Heart right ventricle (tissue), 16 donors: ENCODE data around the gene SHROOM2. TPM values are rescaled to one million over a fixed set of nuclear protein-coding genes. Genes with fewer than 3 reads are reported as not detected.

Source experiments
- ATAC-seq, 8 donors: fragments of 200-7000 bp; cut with Tn5 transposase; one replicate each; pipeline ENCODE4 v1.9.1; 2020; ENCODE audit warnings: mild to moderate bottlenecking in 8 of 8, moderate library complexity in 8 of 8, moderate number of reproducible peaks in 1 of 8
- DNase-seq, 2 donors: peaks; one replicate each; pipeline ENCODE4 v3.0.0-alpha.2; 2020
- H3K27ac ChIP-seq, 10 donors: fragments of 200-600 bp; sonication (generic) in 2 of 10; one replicate each; pipeline versions ENCODE4 v1.5.0 to v1.8.0; 2020 to 2022; ENCODE audit warnings: mild to moderate bottlenecking in 3 of 10
- H3K27me3 ChIP-seq, 7 donors: fragments of 200-600 bp; one replicate each; pipeline ENCODE4 v1.8.0; 2021 to 2022; ENCODE audit warnings: mild to moderate bottlenecking in 2 of 7
- H3K36me3 ChIP-seq, 9 donors: fragments of 200-600 bp; sonication (generic) in 1 of 9; one replicate each; pipeline versions ENCODE4 v1.5.0 to v1.8.0; 2020 to 2022; ENCODE audit warnings: mild to moderate bottlenecking in 2 of 9
- H3K4me1 ChIP-seq, 9 donors: fragments of 200-600 bp; sonication (generic) in 1 of 9; one replicate each; pipeline versions ENCODE4 v1.5.0 to v1.8.0; 2020 to 2022; ENCODE audit warnings: mild to moderate bottlenecking in 4 of 9
- H3K4me3 ChIP-seq, 10 donors: fragments of 200-600 bp; sonication (generic) in 2 of 10; one replicate each; pipeline versions ENCODE4 v1.5.0 to v1.8.0; 2020 to 2022; ENCODE audit warnings: mild to moderate bottlenecking in 7 of 10, moderate library complexity in 2 of 10
- H3K9me3 ChIP-seq, 11 donors: fragments of 200-600 bp in 10 of 11; sonication (generic) in 2 of 11; one replicate each; pipeline versions ENCODE4 v1.5.0 to v1.8.0; 2013 to 2022; ENCODE audit warnings: mild to moderate bottlenecking in 2 of 11, control low read depth in 1 of 11, moderate library complexity in 1 of 11
- CTCF ChIP-seq, 9 donors: fragments of 200-600 bp; sonication (generic) in 2 of 9; IDR thresholded peaks; one replicate each; pipeline versions ENCODE4 v1.5.0 to v1.8.0; 2021 to 2022; ENCODE audit warnings: antibody characterized with exemption in 9 of 9, mild to moderate bottlenecking in 5 of 9, moderate library complexity in 1 of 9
- WGBS, 2 donors: extraction: QIAGEN DNeasy Blood & Tissue Kit; methylation state at CpG; one replicate each; pipeline ENCODE4 v1.1.7; 2013; ENCODE audit warnings: inconsistent platforms in 1 of 2; 5-methylcytosine and 5-hydroxymethylcytosine counted together
- intact Hi-C, 10 donors: fragments of 100-400 bp; cut with DNase I; formaldehyde crosslinking; loops; one replicate each; pipeline versions ENCODE4 v1.11.1 to v1.14.2; 2022
- polyA plus RNA-seq, 2 donors: library from polyadenylated mRNA; stranded (reverse); fragments of 200-250 nt; gene quantifications; one replicate each; pipeline ENCODE4 v1.2.3, GENCODE V29; 2013
- total RNA-seq, 10 donors: library from RNA; stranded (reverse); fragmentation: NEBNext Ultra II Directional in 3 of 10; extraction: Animal tissue kit (Norgen Biotek cat#: 25700) in 3 of 10; gene quantifications; one replicate each; pipeline versions ENCODE4 v1.2.1 to v1.2.4, GENCODE V29; 2021 to 2023
- donor health status: Arrhythmogenic right ventricular cardiomyopathy.
- donor health status: ischemic (EF 13 %, LVEDD 7.1; RV severe dilation, severe dysfunction).
- donor health status: healthy with polysubstance abuse.
- donor health status: DM: no; HTN: yes; CAD: no.
- donor health status: DM: no; HTN: no; CAD: no.
- donor health status: ischemic (EF 25% LVEDD 6.9; RV normal size, moderate dysfunction).
- donor health status: ischemic (EF 25% LVEDD 5.7; RV mildly dilated, moderate dysfunction).
- donor health status: healthy.
- donor health status: DM: yes; HTN: yes; CAD: no.
- donor health status: Ischemic cardiomyopathy.
- donor health status: ischemic (EF 35%, LVEDD 5.7; RV mildly dilated, moderate dysfunction).
- donor health status: nonischemic (EF 11% LVEDD 7.7; RV severe dilation, severe dysfunction).
- donor health status: DM: yes; HTN: yes; CAD: no.
- donor health status: PGD.
- donor health status: ischemic (EF 29% LVEDD 5.4; RV normal size, mild dysfunction).
- donor health status: nonischemic (EF 23%, LVEDD 6.1; RV moderate dilation, normal function).

SHROOM2 gene
- total and polyA plus RNA-seq, 12 donors, result 0.13 to 1.7 (median 0.44) TPM

- WGBS, 2 donors, result 90 to 92% methylated on average over 5 of the region's 5 CpGs
- no peaks in the 10 kb centered on the region for H3K9me3 ChIP-seq
- H3K36me3 ChIP-seq, result no peaks in the 10 kb centered on the region
- no peak for TF ChIP-seq CTCF (IDR thresholded peaks at IDR 0.05)
- DNase-seq, result no peak
- no peak for ATAC-seq
- no peak overlapping the region for H3K27ac ChIP-seq
- intact Hi-C loops, result no loop called here
- peaks cover 0 to 10% (median 0%) of the 10 kb centered on the region in 7 donors for H3K27me3 ChIP-seq
- H3K4me1 ChIP-seq, result peaks cover 0 to 6% (median 0%) of the 10 kb centered on the region in 9 donors
- no peak overlapping the region for H3K4me3 ChIP-seq
Measured at GRCh38 chrX:9903146-9903545, 116.9 kb downstream of the SHROOM2 start.

- no peak for TF ChIP-seq CTCF (IDR thresholded peaks at IDR 0.05)
Measured at GRCh38 chrX:9905288-9905687, 119.1 kb downstream of the SHROOM2 start.

GRCh38 chrX:9905721-9906120 lies 119.5 kb downstream of the SHROOM2 start:
- H3K27ac ChIP-seq, result no peak overlapping the region
- H3K4me3 ChIP-seq, result no peak overlapping the region
- H3K4me1 ChIP-seq, result peaks cover 0 to 6% (median 0%) of the 10 kb centered on the region in 9 donors
- ATAC-seq, result no peak
- H3K9me3 ChIP-seq, result no peaks in the 10 kb centered on the region
- TF ChIP-seq CTCF (IDR thresholded peaks at IDR 0.05), result no peak
- no peak for DNase-seq
- 95% methylated on average over 5 of the region's 5 CpGs for WGBS, 2 donors
- peaks cover 0 to 18% (median 0%) of the 10 kb centered on the region in 7 donors for H3K27me3 ChIP-seq
- intact Hi-C loops, result no loop called here
- H3K36me3 ChIP-seq, result no peaks in the 10 kb centered on the region

More at GRCh38 chrX:9905288-9905687, 119.1 kb downstream of the SHROOM2 start:
- Histone ChIP-seq H3K4me1 (peaks cover 0 to 6% (median 0%) of the 10 kb centered on the region in 9 donors), H3K27me3 (peaks cover 0 to 14% (median 0%) of the 10 kb centered on the region in 7 donors), H3K9me3 (no peaks in the 10 kb centered on the region), H3K36me3 (no peaks in the 10 kb centered on the region), H3K4me3 (no peak overlapping the region), H3K27ac (no peak overlapping the region)
- WGBS, 2 donors, result 58 to 78% methylated on average over 17 of the region's 17 CpGs
- DNase-seq (no peak), ATAC-seq (no peak)
- intact Hi-C loops, result no loop called here

- Histone ChIP-seq H3K36me3 (no peaks in the 10 kb centered on the region), H3K27me3 (peaks cover 0 to 28% (median 0%) of the 10 kb centered on the region in 7 donors), H3K4me3 (no peak overlapping the region), H3K9me3 (no peaks in the 10 kb centered on the region), H3K27ac (no peak overlapping the region), H3K4me1 (peaks cover 0 to 6% (median 0%) of the 10 kb centered on the region in 9 donors)
- WGBS, 2 donors, result 89 to 93% methylated on average over 10 of the region's 10 CpGs
- no peak for TF ChIP-seq CTCF (IDR thresholded peaks at IDR 0.05)
- intact Hi-C loops, result no loop called here
- no peak for ATAC-seq
- DNase-seq, result no peak
Measured at GRCh38 chrX:9906919-9907318, 120.7 kb downstream of the SHROOM2 start.
